Measurements from ENCODE around the gene MUC5B. TPM values are rescaled to one million over a fixed set of nuclear protein-coding genes. Genes with fewer than 3 reads are reported as not detected.
A peak's percentile ranks its signal among the peaks of the same experiment; 100 is the strongest.

MUC5B gene
- total RNA-seq, 2 donors from 2014 or later, result not detected

DNA sequence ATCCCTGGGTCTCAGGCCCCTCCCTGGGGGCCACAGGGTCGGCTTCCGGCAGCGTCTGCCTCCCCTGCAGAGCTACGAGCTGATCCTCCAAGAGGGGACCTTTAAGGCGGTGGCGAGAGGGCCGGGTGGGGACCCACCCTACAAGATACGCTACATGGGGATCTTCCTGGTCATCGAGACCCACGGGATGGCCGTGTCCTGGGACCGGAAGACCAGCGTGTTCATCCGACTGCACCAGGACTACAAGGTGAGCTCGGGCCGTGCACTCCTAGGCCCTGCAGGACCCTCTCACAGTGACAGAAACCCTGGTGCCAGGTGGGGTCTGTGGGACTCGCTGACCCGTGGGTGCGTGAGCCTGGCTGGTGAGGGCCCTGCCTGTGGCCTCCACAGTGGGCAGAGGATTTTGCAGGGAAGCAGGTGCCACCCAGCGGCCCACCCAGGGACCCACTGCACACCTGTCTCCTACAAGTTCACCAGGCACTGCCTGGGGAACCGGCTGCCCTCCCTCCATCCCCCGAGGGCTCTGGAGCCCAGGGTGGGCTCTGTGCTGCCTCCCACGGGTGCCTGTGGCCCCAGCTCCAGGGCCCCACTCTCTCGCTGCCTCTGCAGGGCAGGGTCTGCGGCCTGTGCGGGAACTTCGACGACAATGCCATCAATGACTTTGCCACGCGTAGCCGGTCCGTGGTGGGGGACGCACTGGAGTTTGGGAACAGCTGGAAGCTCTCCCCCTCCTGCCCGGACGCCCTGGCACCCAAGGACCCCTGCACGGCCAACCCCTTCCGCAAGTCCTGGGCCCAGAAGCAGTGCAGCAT lies 13.7 kb downstream of the MUC5B start:
- no peaks in the 10 kb centered on the region for H3K27me3 ChIP-seq (ENCODE audit: control insufficient read depth, insufficient read depth, low read length, poor library complexity, severe bottlenecking)
- Mint-ChIP-seq H3K36me3 (ENCODE audit: low read depth) (no peaks in the 10 kb centered on the region), H3K27ac (no peak overlapping the region), H3K4me1 (no peaks in the 10 kb centered on the region), H3K4me3 (no peak overlapping the region), H3K9me3 (peaks cover 4% of the 10 kb centered on the region), H3K27me3 (ENCODE audit: insufficient read depth) (no peaks in the 10 kb centered on the region)
- WGBS, 2 experiments (ENCODE audit: insufficient coverage in 1 of 2, insufficient read length in 1 of 2), result 87 to 90% methylated on average over 30 to 37 of the region's 37 CpGs
- DNase-seq, result peak; percentile 34
- H3K9me3 ChIP-seq (ENCODE audit: control insufficient read depth, low read length), result no peaks in the 10 kb centered on the region
- H3K4me1 ChIP-seq (ENCODE audit: control insufficient read depth, insufficient read depth, low read length), result no peaks in the 10 kb centered on the region
- H3K36me3 ChIP-seq (ENCODE audit: control insufficient read depth, insufficient read depth, low read length), result no peaks in the 10 kb centered on the region
- TF ChIP-seq, protein P1, sequence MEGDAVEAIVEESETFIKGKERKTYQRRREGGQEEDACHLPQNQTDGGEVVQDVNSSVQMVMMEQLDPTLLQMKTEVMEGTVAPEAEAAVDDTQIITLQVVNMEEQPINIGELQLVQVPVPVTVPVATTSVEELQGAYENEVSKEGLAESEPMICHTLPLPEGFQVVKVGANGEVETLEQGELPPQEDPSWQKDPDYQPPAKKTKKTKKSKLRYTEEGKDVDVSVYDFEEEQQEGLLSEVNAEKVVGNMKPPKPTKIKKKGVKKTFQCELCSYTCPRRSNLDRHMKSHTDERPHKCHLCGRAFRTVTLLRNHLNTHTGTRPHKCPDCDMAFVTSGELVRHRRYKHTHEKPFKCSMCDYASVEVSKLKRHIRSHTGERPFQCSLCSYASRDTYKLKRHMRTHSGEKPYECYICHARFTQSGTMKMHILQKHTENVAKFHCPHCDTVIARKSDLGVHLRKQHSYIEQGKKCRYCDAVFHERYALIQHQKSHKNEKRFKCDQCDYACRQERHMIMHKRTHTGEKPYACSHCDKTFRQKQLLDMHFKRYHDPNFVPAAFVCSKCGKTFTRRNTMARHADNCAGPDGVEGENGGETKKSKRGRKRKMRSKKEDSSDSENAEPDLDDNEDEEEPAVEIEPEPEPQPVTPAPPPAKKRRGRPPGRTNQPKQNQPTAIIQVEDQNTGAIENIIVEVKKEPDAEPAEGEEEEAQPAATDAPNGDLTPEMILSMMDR (conservative IDR thresholded peaks at IDR 0.05), result no peak
- no peak overlapping the region for H3K4me3 ChIP-seq (ENCODE audit: low read length)
- H3K9ac ChIP-seq (ENCODE audit: extremely low read depth, low read length, poor library complexity, severe bottlenecking), result no peak overlapping the region
- H3K27ac ChIP-seq (ENCODE audit: low read depth, low read length), result no peak overlapping the region

DNA sequence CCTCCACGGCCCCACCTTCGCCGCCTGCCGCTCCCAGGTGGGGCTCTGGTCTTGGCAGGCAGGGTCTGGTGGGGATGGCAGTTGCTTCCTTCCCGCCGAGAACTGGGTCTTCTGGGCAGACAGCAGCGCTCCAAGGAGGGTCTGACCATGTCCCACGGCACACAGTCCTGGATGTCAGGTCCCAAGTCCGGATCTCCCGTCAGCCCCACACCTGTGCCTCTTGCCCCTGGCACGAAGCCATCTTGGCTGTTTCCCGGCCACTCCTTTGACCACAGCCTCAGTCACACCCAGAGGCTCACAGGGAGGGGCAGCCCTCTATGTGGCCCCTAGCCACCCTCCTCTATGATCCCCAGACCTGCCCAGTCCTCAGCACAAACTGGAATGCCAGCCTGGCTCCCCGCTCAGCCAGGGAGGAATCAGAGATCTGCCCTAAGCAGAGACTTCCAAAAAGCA lies 14.3 kb downstream of the MUC5B start:
- H3K4me1 ChIP-seq (ENCODE audit: control insufficient read depth, insufficient read depth, low read length), result no peaks in the 10 kb centered on the region
- TF ChIP-seq, protein P1 (conservative IDR thresholded peaks at IDR 0.05), result no peak
- WGBS, 2 experiments (ENCODE audit: insufficient coverage in 1 of 2, insufficient read length in 1 of 2), result 92 to 95% methylated on average over 12 to 13 of the region's 13 CpGs
- Mint-ChIP-seq H3K4me3 (no peak overlapping the region), H3K27ac (no peak overlapping the region), H3K27me3 (ENCODE audit: insufficient read depth) (no peaks in the 10 kb centered on the region), H3K9me3 (peaks cover 10% of the 10 kb centered on the region), H3K36me3 (ENCODE audit: low read depth) (no peaks in the 10 kb centered on the region), H3K4me1 (no peaks in the 10 kb centered on the region)
- H3K9ac ChIP-seq (ENCODE audit: extremely low read depth, low read length, poor library complexity, severe bottlenecking), result no peak overlapping the region
- no peaks in the 10 kb centered on the region for H3K27me3 ChIP-seq (ENCODE audit: control insufficient read depth, insufficient read depth, low read length, poor library complexity, severe bottlenecking)
- DNase-seq, result peak; percentile 31
- H3K36me3 ChIP-seq (ENCODE audit: control insufficient read depth, insufficient read depth, low read length), result no peaks in the 10 kb centered on the region
- H3K9me3 ChIP-seq (ENCODE audit: control insufficient read depth, low read length), result no peaks in the 10 kb centered on the region
- no peak overlapping the region for H3K27ac ChIP-seq (ENCODE audit: low read depth, low read length)
- H3K4me3 ChIP-seq (ENCODE audit: low read length), result no peak overlapping the region

DNA sequence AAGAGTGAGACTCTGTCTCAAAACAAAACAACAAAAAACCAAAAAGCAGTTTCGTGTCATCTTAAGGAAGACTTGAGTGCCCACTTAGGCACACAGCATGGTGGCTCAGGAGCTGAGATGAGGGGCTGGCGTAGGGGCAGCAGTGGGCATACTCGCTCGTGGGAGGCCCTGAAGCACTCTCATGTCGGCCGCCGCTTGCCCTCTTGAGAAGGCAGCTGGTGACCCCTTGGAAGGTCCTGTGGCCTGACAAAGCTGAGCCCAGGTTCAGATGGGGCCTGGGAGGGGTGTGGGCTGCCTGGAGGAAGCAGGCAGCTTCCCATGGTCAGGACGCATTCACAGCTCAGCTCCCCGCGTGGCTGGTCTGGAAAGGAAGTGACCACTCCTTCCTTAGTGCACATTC lies 15.0 kb downstream of the MUC5B start:
- Histone ChIP-seq H3K27ac (ENCODE audit: low read depth, low read length) (no peak overlapping the region), H3K9ac (ENCODE audit: extremely low read depth, low read length, poor library complexity, severe bottlenecking) (no peak overlapping the region), H3K27me3 (ENCODE audit: control insufficient read depth, insufficient read depth, low read length, poor library complexity, severe bottlenecking) (no peaks in the 10 kb centered on the region), H3K9me3 (ENCODE audit: control insufficient read depth, low read length) (no peaks in the 10 kb centered on the region), H3K4me3 (ENCODE audit: low read length) (no peak overlapping the region), H3K36me3 (ENCODE audit: control insufficient read depth, insufficient read depth, low read length) (no peaks in the 10 kb centered on the region), H3K4me1 (ENCODE audit: control insufficient read depth, insufficient read depth, low read length) (no peaks in the 10 kb centered on the region)
- Mint-ChIP-seq H3K27me3 (ENCODE audit: insufficient read depth) (no peaks in the 10 kb centered on the region), H3K36me3 (ENCODE audit: low read depth) (no peaks in the 10 kb centered on the region), H3K4me3 (no peak overlapping the region), H3K9me3 (peaks cover 17% of the 10 kb centered on the region), H3K4me1 (no peaks in the 10 kb centered on the region), H3K27ac (no peak overlapping the region)
- peak; percentile 40 for DNase-seq
- TF ChIP-seq, protein P1 (conservative IDR thresholded peaks at IDR 0.05), result no peak
- 83 to 85% methylated on average over 4 to 10 of the region's 10 CpGs for WGBS, 2 experiments (ENCODE audit: insufficient coverage in 1 of 2, insufficient read length in 1 of 2)
